Measurements from ENCODE around the gene PCCA. TPM values are rescaled to one million over a fixed set of nuclear protein-coding genes. Genes with fewer than 3 reads are reported as not detected.

PCCA gene
- total and polyA plus RNA-seq, 2 donors (not counting 1 experiment from before 2014, with no cell fraction given): 4.8 to 17.4 TPM

DNA sequence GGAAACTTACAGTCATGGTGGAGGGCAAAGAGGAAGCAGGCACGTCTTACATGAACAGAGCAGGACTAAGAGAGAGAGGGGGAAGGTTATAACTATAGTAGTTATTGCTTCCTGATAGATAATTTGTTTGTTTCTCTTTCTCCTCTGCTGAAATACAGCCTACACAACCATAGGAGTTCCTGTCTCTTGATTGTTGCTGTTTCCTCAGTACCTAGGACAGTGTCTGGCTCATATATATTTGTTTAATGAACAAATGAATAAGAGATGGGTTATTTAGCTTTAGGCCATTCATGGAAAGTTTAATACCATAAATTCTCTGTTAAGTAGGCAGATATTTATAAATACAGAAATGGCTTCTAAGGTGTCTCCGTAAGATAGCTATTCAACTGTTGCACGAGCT lies 95.2 kb downstream of the PCCA start:
- POLR2A ChIA-PET: no interaction called here
- intact Hi-C loops (cut with micrococcal nuclease): no loop called here
- no peak overlapping the region for H3K27ac Mint-ChIP-seq
- peaks cover 3% of the 10 kb centered on the region for H3K4me1 Mint-ChIP-seq
- no peak for ATAC-seq (ENCODE audit: low read depth)
- no peaks in the 10 kb centered on the region for H3K27me3 Mint-ChIP-seq
- Histone ChIP-seq H3K27me3 (replicated peaks in 1 of 4; ENCODE audit: control extremely low read depth in 1 of 4, control insufficient read depth in 3 of 4, insufficient read depth in 4 of 4, low read length in 3 of 4) (no peaks in the 10 kb centered on the region), H2AFZ (ENCODE audit: insufficient read depth, low read depth, low read length, poor library complexity, severe bottlenecking) (no peak overlapping the region), H3K27ac (ENCODE audit: low read length in 2 of 2) (no peak overlapping the region), H3K79me2 (ENCODE audit: control insufficient read depth, insufficient read depth, low read length) (no peaks in the 10 kb centered on the region), H3K4me2 (replicated peaks; ENCODE audit: low read depth, low read length, poor library complexity, severe bottlenecking) (no peak overlapping the region), H3K4me1 (ENCODE audit: control insufficient read depth in 2 of 2, insufficient read depth in 2 of 2, low read length in 2 of 2) (no peaks in the 10 kb centered on the region), H3K9ac (ENCODE audit: low read length) (no peak overlapping the region), H4K20me1 (ENCODE audit: control insufficient read depth, insufficient read depth, low read length, poor library complexity, severe bottlenecking) (no peaks in the 10 kb centered on the region), H3K36me3 (replicated peaks in 1 of 2; ENCODE audit: control extremely low read depth in 1 of 2, control insufficient read depth in 1 of 2, extremely low read depth in 1 of 2, insufficient read depth in 2 of 2, low read length in 1 of 2) (no peaks in the 10 kb centered on the region), H3K9me3 (ENCODE audit: control extremely low read depth in 1 of 3, control insufficient read depth in 2 of 3, insufficient read depth in 1 of 3, low read length in 2 of 3) (peaks cover 0 to 3% (median 0%) of the 10 kb centered on the region in 3 donors), H3K4me3 (ENCODE audit: control extremely low read depth in 1 of 5, extremely low read depth in 1 of 5, insufficient read depth in 1 of 5, low read depth in 2 of 5, low read length in 4 of 5) (no peak overlapping the region)
- no peaks in the 10 kb centered on the region for H3K9me3 Mint-ChIP-seq (ENCODE audit: insufficient read depth)
- H3K4me3 Mint-ChIP-seq: no peak overlapping the region
- no CpG with 5 or more reads among the region's 3 CpGs for WGBS (ENCODE audit: insufficient coverage)
- no peak for TF ChIP-seq CTCF (IDR thresholded peaks at IDR 0.05)
- no peak for TF ChIP-seq EZH2 (IDR thresholded peaks at IDR 0.05; ENCODE audit: borderline replicate concordance, insufficient read depth, low read depth, low read length, poor library complexity, severe bottlenecking)
- no peak for DNase-seq
- CTCF ChIA-PET: no interaction called here

- TF ChIP-seq EZH2 (IDR thresholded peaks at IDR 0.05; ENCODE audit: borderline replicate concordance, insufficient read depth, low read depth, low read length, poor library complexity, severe bottlenecking) (no peak), CTCF (IDR thresholded peaks at IDR 0.05) (no peak)
- no peaks in the 10 kb centered on the region for H3K4me1 ChIP-seq (ENCODE audit: control insufficient read depth in 2 of 2, insufficient read depth in 2 of 2, low read length in 2 of 2)
- Mint-ChIP-seq H3K27me3 (no peaks in the 10 kb centered on the region), H3K9me3 (ENCODE audit: insufficient read depth) (no peaks in the 10 kb centered on the region), H3K27ac (no peak overlapping the region), H3K4me1 (no peaks in the 10 kb centered on the region), H3K4me3 (no peak overlapping the region)
- no peak overlapping the region for H2AFZ ChIP-seq (ENCODE audit: insufficient read depth, low read depth, low read length, poor library complexity, severe bottlenecking)
- WGBS (ENCODE audit: insufficient coverage): no CpG with 5 or more reads among the region's 1 CpG
- H4K20me1 ChIP-seq (ENCODE audit: control insufficient read depth, insufficient read depth, low read length, poor library complexity, severe bottlenecking): no peaks in the 10 kb centered on the region
- H3K79me2 ChIP-seq (ENCODE audit: control insufficient read depth, insufficient read depth, low read length): no peaks in the 10 kb centered on the region
- intact Hi-C loops (cut with micrococcal nuclease): no loop called here
- no peaks in the 10 kb centered on the region for H3K9me3 ChIP-seq (ENCODE audit: control extremely low read depth in 1 of 3, control insufficient read depth in 2 of 3, insufficient read depth in 1 of 3, low read length in 2 of 3)
- ChIA-PET POLR2A (no interaction called here), CTCF (no interaction called here)
- no peak overlapping the region for H3K9ac ChIP-seq (ENCODE audit: low read length)
- DNase-seq (no peak), ATAC-seq (ENCODE audit: low read depth) (no peak)
- H3K27me3 ChIP-seq (replicated peaks in 1 of 4; ENCODE audit: control extremely low read depth in 1 of 4, control insufficient read depth in 3 of 4, insufficient read depth in 4 of 4, low read length in 3 of 4): no peaks in the 10 kb centered on the region
- no peaks in the 10 kb centered on the region for H3K36me3 ChIP-seq (replicated peaks in 1 of 2; ENCODE audit: control extremely low read depth in 1 of 2, control insufficient read depth in 1 of 2, extremely low read depth in 1 of 2, insufficient read depth in 2 of 2, low read length in 1 of 2)
- no peak overlapping the region for H3K4me2 ChIP-seq (replicated peaks; ENCODE audit: low read depth, low read length, poor library complexity, severe bottlenecking)
- H3K27ac ChIP-seq (ENCODE audit: low read length in 2 of 2): no peak overlapping the region
- H3K4me3 ChIP-seq (ENCODE audit: control extremely low read depth in 1 of 5, extremely low read depth in 1 of 5, insufficient read depth in 1 of 5, low read depth in 2 of 5, low read length in 4 of 5): no peak overlapping the region
Measured at GRCh38 chr13:100195568-100195967, 106.7 kb downstream of the PCCA start.
